LoVo (cell line): ENCODE measurements around the gene REXO1.
"Not testable (repeated sequence)": the region's sequence is repeated elsewhere in the genome, so short reads cannot be mapped to it uniquely, and the experiment has no call there.

Experiments
- DNase-seq: peaks from one replicate; pipeline ENCODE4 v3.0.0-alpha.2; 2016; ENCODE audit warnings: low spot score

REXO1 gene

DNA sequence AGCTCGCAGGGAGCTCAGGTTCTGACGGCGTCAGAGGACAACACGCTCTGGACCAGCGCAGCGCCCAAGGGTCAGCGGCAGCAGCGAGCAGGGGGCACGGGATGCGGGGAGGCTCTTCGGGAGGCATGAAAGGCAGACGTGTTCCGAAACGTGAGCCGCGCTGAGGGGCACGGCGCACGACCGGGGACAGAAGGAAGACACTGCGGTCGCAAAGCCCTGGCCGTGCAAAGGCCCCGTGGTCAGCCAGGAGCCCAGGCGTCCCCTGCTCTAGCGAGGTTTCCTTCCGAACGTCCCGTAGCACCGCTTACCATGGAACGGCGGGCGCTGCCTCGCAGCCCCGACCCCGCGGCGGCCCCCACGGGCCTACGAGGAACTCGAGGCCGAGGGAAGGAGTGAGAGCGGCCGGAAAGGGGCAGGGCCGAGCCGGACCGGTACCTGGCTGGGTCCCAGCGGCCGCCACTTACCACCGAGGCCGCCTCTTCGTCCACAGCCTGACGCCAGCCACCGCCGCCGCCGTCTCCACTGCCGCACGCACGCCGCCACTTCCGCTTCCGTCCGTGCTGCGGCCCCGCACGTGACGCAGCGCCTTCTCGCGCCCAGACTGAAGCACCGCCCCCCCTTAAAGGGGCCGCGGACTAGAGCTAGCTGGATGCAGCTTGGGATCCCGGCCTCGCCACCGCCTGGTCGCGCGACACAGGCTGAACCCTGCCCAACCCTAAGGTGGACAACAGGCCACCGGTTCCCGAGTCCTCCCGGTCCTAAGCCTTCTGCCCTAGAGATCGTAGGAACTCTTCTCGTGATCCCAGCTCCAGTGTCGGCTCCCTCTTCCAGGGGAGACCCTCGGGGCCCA is 27.6 kb upstream of the REXO1 start:
- DNase-seq = peak; percentile 90

- DNase-seq = not testable (repeated sequence)
Measured at GRCh38 chr19:1875265-1875645, 27.0 kb upstream of the REXO1 start.

GRCh38 chr19:1874554-1875185 is 26.4 kb upstream of the REXO1 start:
- DNase-seq = no peak

- no peak for DNase-seq
Measured at GRCh38 chr19:1873524-1874473, 25.5 kb upstream of the REXO1 start.

DNA sequence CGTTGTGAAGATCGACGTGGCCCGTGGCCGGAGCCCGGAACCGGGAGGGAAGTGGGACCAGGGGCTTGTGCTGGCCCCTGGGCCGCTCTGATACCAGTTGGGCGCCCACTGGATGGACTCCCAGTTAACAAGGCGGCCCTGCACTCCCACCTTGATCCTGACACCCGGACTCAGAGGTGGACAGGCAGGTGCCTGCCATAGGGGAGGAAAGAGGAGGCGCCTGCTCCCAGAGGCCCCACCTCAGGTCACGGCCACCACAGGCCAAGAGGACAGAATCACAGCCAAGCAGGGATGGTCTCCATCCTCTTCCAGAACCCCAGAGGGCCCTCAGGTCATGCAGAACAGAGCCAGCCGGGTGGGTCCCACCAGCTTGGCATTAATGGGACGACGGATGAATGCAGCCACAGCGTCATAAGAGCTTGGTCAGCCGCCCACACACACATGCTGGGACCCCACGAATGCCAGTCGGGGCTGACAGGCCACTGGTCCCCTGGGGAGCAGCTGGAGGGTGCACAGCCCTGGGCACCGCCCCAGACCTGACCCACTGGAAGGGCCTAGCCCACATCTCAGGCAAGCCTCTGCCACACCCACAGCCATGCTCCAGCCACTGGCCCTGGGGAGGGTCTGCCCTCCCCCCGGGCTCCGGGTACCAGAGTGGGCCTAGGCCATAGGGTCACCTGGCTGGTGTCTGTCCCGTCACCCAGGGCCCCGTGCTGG is 24.7 kb upstream of the REXO1 start:
- no peak for DNase-seq

GRCh38 chr19:1871630-1872029 is 23.3 kb upstream of the REXO1 start:
- DNase-seq = no peak

- no peak for DNase-seq
Measured at GRCh38 chr19:1871140-1871597, 22.9 kb upstream of the REXO1 start.

- no peak for DNase-seq
Measured at GRCh38 chr19:1868971-1869370, 20.7 kb upstream of the REXO1 start.

- no peak for DNase-seq
Measured at GRCh38 chr19:1867349-1867724, 19.1 kb upstream of the REXO1 start.

DNA sequence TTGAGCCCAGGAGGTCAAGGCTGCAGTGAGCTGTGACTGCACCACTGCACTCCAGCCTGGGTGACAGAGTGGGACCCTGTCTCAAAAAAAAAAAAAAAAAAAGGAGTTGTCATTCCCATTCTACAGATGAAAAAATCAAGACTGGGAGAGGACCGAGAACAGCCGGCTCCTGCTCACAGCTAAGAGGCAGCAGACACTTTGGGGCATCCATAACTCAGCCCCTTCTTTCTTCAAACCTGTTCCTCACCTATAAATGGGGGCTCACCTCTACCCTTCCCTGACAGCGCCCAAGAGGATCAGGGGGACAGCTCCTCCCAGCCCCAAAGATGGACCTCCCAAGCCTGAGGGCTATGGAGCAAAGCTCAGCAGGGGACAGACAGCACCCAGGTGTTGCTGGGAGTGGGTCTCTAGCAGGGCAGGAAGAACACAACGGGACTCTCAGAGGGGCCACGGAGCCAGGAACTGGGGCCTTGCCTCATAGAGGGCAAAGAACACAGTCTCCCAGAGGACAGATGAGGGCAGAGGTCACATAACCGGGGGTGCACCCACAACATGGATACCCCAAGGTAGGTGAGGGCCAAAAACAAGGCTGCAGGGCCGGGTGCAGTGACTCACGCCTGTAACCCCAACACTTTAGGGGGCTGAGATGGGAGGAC is 18.5 kb upstream of the REXO1 start:
- DNase-seq = no peak

- no peak for DNase-seq
Measured at GRCh38 chr19:1865172-1866010, 17.1 kb upstream of the REXO1 start.

DNA sequence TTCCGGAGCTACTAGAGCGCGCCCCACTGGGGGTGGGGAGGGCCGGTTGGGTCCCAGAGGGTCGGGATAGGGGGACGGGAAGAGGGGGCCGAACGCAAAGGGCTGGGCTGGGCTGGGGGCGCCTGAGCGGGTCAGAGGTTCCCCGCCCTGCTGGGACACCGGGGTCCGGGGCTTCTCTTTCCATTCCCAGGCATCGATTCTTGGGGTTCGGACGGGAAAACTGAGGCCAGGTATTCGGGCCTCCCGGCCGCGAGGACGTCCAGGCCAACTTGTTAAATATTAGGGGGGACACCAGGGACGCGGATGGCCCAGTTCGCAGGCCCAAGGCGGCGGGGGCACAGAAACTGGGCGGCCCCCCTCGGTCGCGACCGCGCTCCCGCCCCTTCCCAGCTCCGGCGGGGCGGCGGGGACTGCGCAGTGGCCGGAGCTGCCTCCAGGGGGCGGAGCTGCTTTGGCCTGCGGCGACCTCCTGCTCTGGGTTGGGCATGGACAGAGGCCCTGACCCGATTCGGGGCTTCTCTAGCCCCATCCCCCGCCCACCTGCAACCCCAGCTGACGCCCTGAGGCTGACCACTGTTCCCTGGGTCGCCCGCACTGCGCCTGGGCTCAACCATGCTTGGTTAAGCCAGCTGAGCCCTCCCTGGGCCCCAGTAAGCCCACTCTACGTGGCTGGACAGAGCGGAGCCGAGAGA is 16.3 kb upstream of the REXO1 start:
- peak; percentile 77 for DNase-seq

- DNase-seq = peak; percentile 93
Measured at GRCh38 chr19:1863638-1864479, 15.6 kb upstream of the REXO1 start.

DNA sequence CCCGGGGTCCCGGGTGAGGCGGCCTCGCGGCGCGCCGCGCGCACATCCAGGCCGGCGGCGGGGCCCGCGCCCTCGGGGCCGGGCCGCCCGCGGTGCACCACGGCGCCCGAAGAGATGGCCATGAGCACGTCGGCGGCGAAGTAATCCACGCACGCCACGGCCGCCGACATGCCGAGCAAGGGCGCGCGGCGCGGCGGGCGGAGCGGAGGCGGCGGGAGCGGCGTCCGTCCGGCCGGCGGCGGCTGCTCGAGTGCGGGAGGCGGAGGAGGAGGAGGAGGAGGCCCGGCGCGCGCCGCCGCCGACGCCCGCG is 15.0 kb upstream of the REXO1 start, which contains the start of gene KLF16:
KLF16 (minus strand) TSS at position 252 of the 310 bp plus-strand sequence; CDS start at position 170, 82 bp downstream.
- DNase-seq = no peak

DNA sequence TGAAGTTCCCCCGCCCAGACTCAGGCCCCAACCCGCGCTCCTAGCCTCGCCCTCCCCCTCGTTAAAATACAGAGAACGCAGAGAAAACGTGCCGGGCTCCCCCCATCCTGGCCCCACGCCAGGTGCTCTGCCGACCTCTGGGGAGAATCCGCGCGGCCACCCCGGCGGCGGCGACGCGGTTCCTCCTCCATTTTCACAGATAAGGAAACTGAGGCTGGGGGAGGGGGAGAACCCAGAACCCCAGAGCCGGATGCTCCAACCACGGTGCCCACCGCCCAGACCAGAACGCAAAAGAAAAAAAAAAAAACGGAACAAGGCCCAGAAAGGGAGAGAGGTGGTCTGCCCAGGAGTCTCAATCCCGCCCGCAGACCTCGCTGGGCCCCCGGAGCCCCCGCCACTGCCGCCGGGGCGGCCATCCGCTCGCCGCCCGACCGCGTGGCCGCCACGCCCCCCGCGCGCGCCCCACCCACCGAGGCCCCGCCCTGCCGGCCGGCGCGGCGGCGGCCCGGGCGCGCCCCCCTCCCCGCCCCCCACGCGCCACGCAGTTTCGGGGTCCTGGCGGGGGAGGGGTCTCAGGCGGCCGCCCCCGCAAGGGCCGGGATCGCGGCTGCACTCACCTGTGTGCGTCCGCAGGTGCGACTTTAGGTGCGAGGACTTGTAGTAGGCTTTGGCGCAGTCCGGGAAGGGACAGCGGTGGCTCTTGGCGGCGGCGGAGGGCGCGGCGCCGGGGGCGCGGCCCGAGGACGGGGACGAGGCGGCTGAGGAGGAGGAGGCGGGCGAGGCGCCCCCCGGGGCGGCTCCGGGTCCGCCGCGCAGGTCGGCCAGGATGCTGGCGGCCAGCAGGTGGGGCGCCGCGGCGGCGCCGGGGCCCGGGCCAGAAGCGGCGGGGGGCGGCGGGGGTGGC is 14.4 kb upstream of the REXO1 start:
- DNase-seq = peak; percentile 54

GRCh38 chr19:1862068-1862423 is 13.8 kb upstream of the REXO1 start:
- DNase-seq = no peak

GRCh38 chr19:1861599-1862031 is 13.3 kb upstream of the REXO1 start:
- DNase-seq = no peak
